Mammary epithelial cell (primary cell): ENCODE results near the gene PLCH1.

ENCODE experiments used
- CTCF ChIP-seq, 2 donors: IDR thresholded peaks in 1 of 2; conservative IDR thresholded peaks in 1 of 2; 2 replicates each; pipeline ENCODE4 v1.5.1; 2011 to 2012; ENCODE audit warnings: inconsistent platforms in 2 of 2, low read length in 2 of 2, mild to moderate bottlenecking in 2 of 2, control low read depth in 1 of 2, low read depth in 1 of 2; ENCODE audit not compliant: insufficient read depth in 1 of 2; ENCODE audit errors: extremely low read depth in 1 of 2
- EZH2 ChIP-seq: IDR thresholded peaks from 2 replicates; pipeline ENCODE4 v1.6.1; 2012; ENCODE audit warnings: low read length, inconsistent platforms, borderline replicate concordance

- TF ChIP-seq CTCF (conservative IDR thresholded peaks at IDR 0.05 in 1 of 2, IDR thresholded peaks at IDR 0.05 in 1 of 2; ENCODE audit: extremely low read depth in 1 of 2, insufficient read depth in 1 of 2, low read depth in 1 of 2, low read length in 2 of 2) (no peak), EZH2 (no peak)
These were observed 367.8 kb downstream of the PLCH1 start for GRCh38 chr3:155377071-155377470.
